Testis (tissue), 2 donors: ENCODE results near the gene RAET1G.

Source experiments
- POLR2A ChIP-seq: fragments of 450-650 bp; IDR thresholded peaks from one replicate; pipeline ENCODE4 v1.6.1; 2017; ENCODE audit warnings: antibody characterized with exemption, mild to moderate bottlenecking, moderate library complexity
- TF ChIP-seq, protein P1 (sequence below), 3 experiments: fragments of 450-650 bp in 2 of 3; fragments of 200-600 bp in 1 of 3; sonication (generic) in 1 of 3; IDR thresholded peaks; one replicate each; pipeline ENCODE4 v1.5.1; 2016 to 2019; ENCODE audit warnings: antibody characterized with exemption in 3 of 3, mild to moderate bottlenecking in 2 of 3, moderate library complexity in 1 of 3

DNA sequence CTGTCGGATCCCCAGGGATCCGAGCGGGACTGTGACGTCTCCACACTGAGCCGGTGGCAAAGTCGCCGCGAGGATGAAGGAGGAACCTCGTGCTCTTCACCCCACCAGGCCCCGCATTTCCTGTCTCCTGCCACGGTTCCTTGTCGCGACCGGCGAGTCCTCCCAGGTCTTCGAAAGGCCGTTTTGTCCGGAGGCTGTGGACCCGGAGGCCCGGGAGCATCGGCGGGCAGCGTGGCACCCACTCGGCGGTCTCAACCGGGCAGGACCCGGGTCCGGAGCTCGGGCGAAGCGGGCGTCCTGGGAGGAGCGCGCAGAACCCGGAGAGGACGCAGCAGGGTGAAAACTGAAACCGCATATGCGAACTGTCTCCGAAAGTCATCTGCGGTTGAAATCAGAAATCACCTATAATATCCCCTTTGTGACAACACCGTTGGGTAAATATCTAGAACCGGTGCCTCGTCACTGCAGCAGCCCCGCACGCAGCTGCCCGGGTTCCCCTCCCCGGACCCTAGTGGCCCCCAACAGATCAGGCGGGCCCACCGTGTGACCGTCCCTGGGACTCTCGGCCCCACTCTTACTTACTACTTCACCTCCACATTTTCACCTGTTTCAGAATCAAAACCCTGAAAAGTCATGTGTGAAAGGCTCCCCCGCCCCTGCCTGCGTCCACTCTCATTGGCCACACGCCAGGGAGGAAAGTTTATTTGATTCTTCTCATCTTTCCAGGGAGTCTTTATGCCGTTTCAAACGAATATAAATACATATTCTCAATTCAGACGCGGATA lies 15.8 kb upstream of the RAET1G start:
- TF ChIP-seq, protein P1, sequence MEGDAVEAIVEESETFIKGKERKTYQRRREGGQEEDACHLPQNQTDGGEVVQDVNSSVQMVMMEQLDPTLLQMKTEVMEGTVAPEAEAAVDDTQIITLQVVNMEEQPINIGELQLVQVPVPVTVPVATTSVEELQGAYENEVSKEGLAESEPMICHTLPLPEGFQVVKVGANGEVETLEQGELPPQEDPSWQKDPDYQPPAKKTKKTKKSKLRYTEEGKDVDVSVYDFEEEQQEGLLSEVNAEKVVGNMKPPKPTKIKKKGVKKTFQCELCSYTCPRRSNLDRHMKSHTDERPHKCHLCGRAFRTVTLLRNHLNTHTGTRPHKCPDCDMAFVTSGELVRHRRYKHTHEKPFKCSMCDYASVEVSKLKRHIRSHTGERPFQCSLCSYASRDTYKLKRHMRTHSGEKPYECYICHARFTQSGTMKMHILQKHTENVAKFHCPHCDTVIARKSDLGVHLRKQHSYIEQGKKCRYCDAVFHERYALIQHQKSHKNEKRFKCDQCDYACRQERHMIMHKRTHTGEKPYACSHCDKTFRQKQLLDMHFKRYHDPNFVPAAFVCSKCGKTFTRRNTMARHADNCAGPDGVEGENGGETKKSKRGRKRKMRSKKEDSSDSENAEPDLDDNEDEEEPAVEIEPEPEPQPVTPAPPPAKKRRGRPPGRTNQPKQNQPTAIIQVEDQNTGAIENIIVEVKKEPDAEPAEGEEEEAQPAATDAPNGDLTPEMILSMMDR (IDR thresholded peaks at IDR 0.05) = no peak
- no peak for TF ChIP-seq POLR2A
